ENCODE data around the gene CAMKK2. TPM values are rescaled to one million over a fixed set of nuclear protein-coding genes. Genes with fewer than 3 reads are reported as not detected.

The CAMKK2 gene
- total RNA-seq, 2 donors from 2014 or later: 14.4 to 16.9 TPM

GRCh38 chr12:121267822-121268221 is 28.7 kb downstream of the CAMKK2 start:
- Histone ChIP-seq H3K4me1 (no peaks in the 10 kb centered on the region), H3K9me3 (no peaks in the 10 kb centered on the region), H3K36me3 (peaks cover 42% of the 10 kb centered on the region), H3K27ac (no peak overlapping the region), H3K27me3 (no peaks in the 10 kb centered on the region), H3K4me3 (no peak overlapping the region)
- DNase-seq (ENCODE audit: low spot score): no peak
- TF ChIP-seq CTCF (IDR thresholded peaks at IDR 0.05): no peak

- no peaks in the 10 kb centered on the region for H3K9me3 ChIP-seq
- no peak for DNase-seq (ENCODE audit: low spot score)
- H3K27ac ChIP-seq: no peak overlapping the region
- TF ChIP-seq CTCF (IDR thresholded peaks at IDR 0.05): no peak
- peaks cover 39% of the 10 kb centered on the region for H3K36me3 ChIP-seq
- no peak overlapping the region for H3K4me3 ChIP-seq
- H3K27me3 ChIP-seq: no peaks in the 10 kb centered on the region
- H3K4me1 ChIP-seq: no peaks in the 10 kb centered on the region
Observed at GRCh38 chr12:121264951-121265515, 31.5 kb downstream of the CAMKK2 start.

DNA sequence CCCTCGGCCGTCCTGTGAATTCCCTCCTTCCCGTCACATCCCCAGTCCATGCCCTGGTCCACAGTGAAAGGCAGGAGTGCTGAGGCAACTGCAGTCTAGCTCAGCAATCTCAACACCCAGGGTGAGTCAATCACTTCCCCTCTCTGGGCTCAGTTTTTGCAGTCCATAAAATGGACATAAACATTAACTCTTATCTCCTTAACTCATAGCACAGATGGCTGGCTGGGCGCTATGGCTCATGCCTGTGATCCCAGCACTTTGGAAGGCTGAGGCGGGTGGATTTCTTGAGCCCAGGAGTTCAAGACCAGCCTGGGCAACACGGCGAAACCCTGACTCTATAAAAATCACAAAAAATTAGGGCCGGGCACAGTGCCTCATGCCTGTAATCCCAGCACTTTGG is 32.4 kb downstream of the CAMKK2 start:
- H3K36me3 ChIP-seq: peaks cover 40% of the 10 kb centered on the region
- DNase-seq (ENCODE audit: low spot score): no peak
- H3K4me1 ChIP-seq: no peaks in the 10 kb centered on the region
- H3K27me3 ChIP-seq: no peaks in the 10 kb centered on the region
- no peak overlapping the region for H3K27ac ChIP-seq
- H3K4me3 ChIP-seq: no peak overlapping the region
- no peak for TF ChIP-seq CTCF (IDR thresholded peaks at IDR 0.05)
- no peaks in the 10 kb centered on the region for H3K9me3 ChIP-seq

- DNase-seq (ENCODE audit: low spot score): no peak
- Histone ChIP-seq H3K27ac (no peak overlapping the region), H3K4me1 (no peaks in the 10 kb centered on the region), H3K27me3 (no peaks in the 10 kb centered on the region), H3K36me3 (peaks cover 40% of the 10 kb centered on the region), H3K9me3 (no peaks in the 10 kb centered on the region), H3K4me3 (no peak overlapping the region)
- TF ChIP-seq CTCF (IDR thresholded peaks at IDR 0.05): no peak
Observed at GRCh38 chr12:121263206-121263935, 33.1 kb downstream of the CAMKK2 start.

- Histone ChIP-seq H3K4me1 (no peaks in the 10 kb centered on the region), H3K36me3 (peaks cover 34% of the 10 kb centered on the region), H3K9me3 (no peaks in the 10 kb centered on the region), H3K4me3 (no peak overlapping the region), H3K27ac (no peak overlapping the region), H3K27me3 (no peaks in the 10 kb centered on the region)
- DNase-seq (ENCODE audit: low spot score): no peak
- TF ChIP-seq CTCF (IDR thresholded peaks at IDR 0.05): no peak
Observed at GRCh38 chr12:121261398-121261797, 35.1 kb downstream of the CAMKK2 start.
